Heart left ventricle (tissue), 16 donors: ENCODE data around the gene ABLIM1. TPM values are rescaled to one million over a fixed set of nuclear protein-coding genes. Genes with fewer than 3 reads are reported as not detected.

Source experiments
- ATAC-seq, 4 donors: fragments of 200-7000 bp; cut with Tn5 transposase; one replicate each; pipeline ENCODE4 v1.9.1; 2020 to 2022; ENCODE audit warnings: moderate library complexity in 4 of 4, mild to moderate bottlenecking in 3 of 4, moderate number of reproducible peaks in 1 of 4
- DNase-seq, 5 donors: peaks; one replicate each; pipeline ENCODE4 v3.0.0-alpha.2; 2020
- H3K27ac ChIP-seq, 12 donors: fragments of 200-600 bp; sonication (generic) in 4 of 12; one replicate each; pipeline versions ENCODE4 v1.5.0 to v1.8.0; 2016 to 2022; ENCODE audit warnings: mild to moderate bottlenecking in 2 of 12
- H3K27me3 ChIP-seq, 9 donors: fragments of 200-600 bp; sonication (generic) in 2 of 9; one replicate each; pipeline versions ENCODE4 v1.5.1 to v1.8.0; 2016 to 2022; ENCODE audit warnings: mild to moderate bottlenecking in 3 of 9
- H3K36me3 ChIP-seq, 9 donors: fragments of 200-600 bp; sonication (generic) in 2 of 9; one replicate each; pipeline versions ENCODE4 v1.5.0 to v1.8.0; 2018 to 2022; ENCODE audit warnings: mild to moderate bottlenecking in 2 of 9
- H3K4me1 ChIP-seq, 12 donors: fragments of 200-600 bp; sonication (generic) in 4 of 12; one replicate each; pipeline versions ENCODE4 v1.5.0 to v1.8.0; 2016 to 2022; ENCODE audit warnings: mild to moderate bottlenecking in 3 of 12
- H3K4me3 ChIP-seq, 12 donors: fragments of 200-600 bp; sonication (generic) in 4 of 12; one replicate each; pipeline versions ENCODE4 v1.5.0 to v1.8.0; 2017 to 2022; ENCODE audit warnings: mild to moderate bottlenecking in 9 of 12, moderate library complexity in 4 of 12
- H3K9me3 ChIP-seq, 12 donors: fragments of 200-600 bp; sonication (generic) in 4 of 12; one replicate each; pipeline versions ENCODE4 v1.5.0 to v1.8.0; 2016 to 2022; ENCODE audit warnings: mild to moderate bottlenecking in 1 of 12
- CTCF ChIP-seq, 12 donors: fragments of 200-600 bp; sonication (generic) in 4 of 12; IDR thresholded peaks; one replicate each; pipeline versions ENCODE4 v1.5.0 to v1.8.0; 2018 to 2022; ENCODE audit warnings: antibody characterized with exemption in 12 of 12, mild to moderate bottlenecking in 5 of 12
- POLR2A ChIP-seq, 2 donors: fragments of 450-650 bp; IDR thresholded peaks; one replicate each; pipeline ENCODE4 v1.6.1; 2017; ENCODE audit warnings: antibody characterized with exemption in 2 of 2, mild to moderate bottlenecking in 2 of 2, moderate library complexity in 2 of 2
- WGBS, 4 donors: extraction: QIAGEN DNeasy Blood & Tissue Kit in 2 of 4; methylation state at CpG; one replicate each; pipeline versions ENCODE4 v1.1.5 to v1.1.7; 2013 to 2018; 5-methylcytosine and 5-hydroxymethylcytosine counted together
- intact Hi-C, 10 donors: fragments of 100-400 bp; cut with DNase I; formaldehyde crosslinking; loops; one replicate each; pipeline versions ENCODE4 v1.11.1 to v1.14.2; 2022
- polyA plus RNA-seq, 2 donors: library from polyadenylated mRNA; stranded (reverse); fragments of 200-250 nt; gene quantifications; one replicate each; pipeline ENCODE4 v1.2.3, GENCODE V29; 2013
- total RNA-seq, 9 donors: library from RNA; depleted of rRNA in 2 of 9; stranded (reverse); fragments of >200 nt in 2 of 9; fragmentation: NEBNext Ultra II Directional in 3 of 9; extraction: Animal tissue kit (Norgen Biotek cat#: 25700) in 3 of 9; gene quantifications; one replicate each; pipeline versions ENCODE4 v1.1.0 to v1.2.4, GENCODE V29; 2016 to 2023
- donor health status: ischemic (EF 13 %, LVEDD 7.1; RV severe dilation, severe dysfunction).
- donor health status: healthy with polysubstance abuse.
- donor health status: DM: no; HTN: yes; CAD: no.
- donor health status: DM: no; HTN: no; CAD: no.
- donor health status: ischemic (EF 25% LVEDD 6.9; RV normal size, moderate dysfunction).
- donor health status: ischemic (EF 25% LVEDD 5.7; RV mildly dilated, moderate dysfunction).
- donor health status: healthy.
- donor health status: DM: yes; HTN: yes; CAD: no.
- donor health status: ischemic (EF 35%, LVEDD 5.7; RV mildly dilated, moderate dysfunction).
- donor health status: nonischemic (EF 11% LVEDD 7.7; RV severe dilation, severe dysfunction).
- donor health status: DM: yes; HTN: yes; CAD: no.
- donor health status: PGD.
- donor health status: ischemic (EF 29% LVEDD 5.4; RV normal size, mild dysfunction).
- donor health status: nonischemic (EF 23%, LVEDD 6.1; RV moderate dilation, normal function).

Gene ABLIM1
- total and polyA plus RNA-seq, 11 donors = 242 to 713 (median 561) TPM

- Histone ChIP-seq H3K27me3 (peaks cover 0 to 21% (median 0%) of the 10 kb centered on the region in 9 donors), H3K9me3 (no peaks in the 10 kb centered on the region), H3K4me1 (peaks cover 0 to 88% (median 47%) of the 10 kb centered on the region in 12 donors), H3K4me3 (peak overlapping the region in 11 of 12 donors; percentile 40 to 85 (median 68)), H3K36me3 (peaks cover 0 to 8% (median 0%) of the 10 kb centered on the region in 9 donors), H3K27ac (peak overlapping the region; percentile 80 to 96 (median 90))
- DNase-seq = peak in 4 of 5 donors; percentile 55 to 68 (median 57)
- intact Hi-C loops = loop anchor here in 7 of 10 donors (2.0 to 10.0 kb wide), 6 partner anchors 49 to 158 kb away; no protein-coding TSS in a partner anchor
- ATAC-seq = peak; percentile 19 to 72 (median 65)
- 15 to 22% (median 19%) methylated on average over 13 of the region's 13 CpGs for WGBS, 4 donors
- TF ChIP-seq POLR2A (IDR thresholded peaks at IDR 0.05) (peak in 1 of 2 donors; percentile 22), CTCF (IDR thresholded peaks at IDR 0.05) (no peak)
These were observed 25.0 kb downstream of the ABLIM1 start for GRCh38 chr10:114632869-114633715.

- ATAC-seq = peak; percentile 17 to 68 (median 56)
- Histone ChIP-seq H3K27me3 (peaks cover 0 to 21% (median 0%) of the 10 kb centered on the region in 9 donors), H3K4me1 (peaks cover 0 to 87% (median 50%) of the 10 kb centered on the region in 12 donors), H3K27ac (peak overlapping the region; percentile 80 to 96 (median 90)), H3K9me3 (no peaks in the 10 kb centered on the region), H3K4me3 (peak overlapping the region; percentile 40 to 85 (median 68)), H3K36me3 (peaks cover 0 to 8% (median 0%) of the 10 kb centered on the region in 9 donors)
- intact Hi-C loops = loop anchor here in 7 of 10 donors (2.0 to 10.0 kb wide), 6 partner anchors 50 to 157 kb away; no protein-coding TSS in a partner anchor
- peak; percentile 52 to 71 (median 67) for DNase-seq
- peak in 1 of 2 donors; percentile 49 for TF ChIP-seq POLR2A (IDR thresholded peaks at IDR 0.05)
- no peak for TF ChIP-seq CTCF (IDR thresholded peaks at IDR 0.05)
- 1% methylated on average over 46 to 53 of the region's 53 CpGs for WGBS, 4 donors
These were observed 26.2 kb downstream of the ABLIM1 start for GRCh38 chr10:114631666-114632417.

- H3K4me1 ChIP-seq = peaks cover 0 to 90% (median 52%) of the 10 kb centered on the region in 12 donors
- peak overlapping the region; percentile 80 to 96 (median 90) for H3K27ac ChIP-seq
- H3K27me3 ChIP-seq = peaks cover 0 to 21% (median 0%) of the 10 kb centered on the region in 9 donors
- TF ChIP-seq CTCF (IDR thresholded peaks at IDR 0.05) (no peak), POLR2A (IDR thresholded peaks at IDR 0.05) (no peak)
- intact Hi-C loops = loop anchor here in 6 of 10 donors (5.0 to 10.0 kb wide), 5 partner anchors 51 to 156 kb away; no protein-coding TSS in a partner anchor
- H3K36me3 ChIP-seq = peaks cover 0 to 8% (median 0%) of the 10 kb centered on the region in 9 donors
- DNase-seq (no peak), ATAC-seq (no peak)
- no peaks in the 10 kb centered on the region for H3K9me3 ChIP-seq
- 22 to 32% (median 28%) methylated on average over 9 of the region's 9 CpGs for WGBS, 4 donors
- H3K4me3 ChIP-seq = peak overlapping the region; percentile 40 to 85 (median 68)
These were observed 26.9 kb downstream of the ABLIM1 start for GRCh38 chr10:114631090-114631665.
